OCI-LY3 (cell line): ENCODE measurements around the gene MTHFSD.

Experiments used
- CTCF ChIP-seq: fragments of 200-600, 300-600 bp; sonication (generic); IDR thresholded peaks from 2 replicates; pipeline ENCODE4 v1.5.1; 2014; ENCODE audit warnings: antibody characterized with exemption, low read length, low read depth
- EZH2phosphoT487 ChIP-seq: fragments of 200-600 bp; shearing (Covaris generic); IDR thresholded peaks from 2 replicates; pipeline ENCODE4 v1.6.1; 2018; ENCODE audit warnings: antibody characterized with exemption, mixed run types, low read depth

DNA sequence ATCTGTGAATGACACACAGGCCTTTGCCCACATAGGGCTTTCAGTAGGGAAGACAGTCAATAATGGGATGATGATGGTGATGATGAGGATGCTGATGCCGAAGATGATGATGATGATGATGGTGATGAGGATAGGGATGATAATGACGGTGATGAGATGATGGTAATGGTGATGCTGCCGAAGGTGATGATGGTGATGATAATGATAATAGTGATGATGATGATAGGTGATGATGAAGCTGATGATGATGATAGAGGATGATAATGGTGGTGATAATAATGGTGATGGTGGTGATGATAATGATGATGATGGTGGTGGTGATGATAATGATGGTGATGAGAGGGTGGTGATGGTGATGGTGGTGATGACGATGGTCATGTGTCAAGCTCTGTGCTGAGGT lies 36.2 kb upstream of the MTHFSD start:
- TF ChIP-seq CTCF (no peak), EZH2phosphoT487 (no peak)
